Stimulated activated CD4-positive, alpha-beta T cell treated with anti-CD3 and anti-CD28 coated beads, Interleukin-4, amount 100 ng/mL, for 1 hour (primary cell): ENCODE data around the gene CBFA2T3.

Experiments used
- DNase-seq: peaks from one replicate; pipeline ENCODE4 v3.0.0-alpha.2; 2020

CBFA2T3 gene

DNA sequence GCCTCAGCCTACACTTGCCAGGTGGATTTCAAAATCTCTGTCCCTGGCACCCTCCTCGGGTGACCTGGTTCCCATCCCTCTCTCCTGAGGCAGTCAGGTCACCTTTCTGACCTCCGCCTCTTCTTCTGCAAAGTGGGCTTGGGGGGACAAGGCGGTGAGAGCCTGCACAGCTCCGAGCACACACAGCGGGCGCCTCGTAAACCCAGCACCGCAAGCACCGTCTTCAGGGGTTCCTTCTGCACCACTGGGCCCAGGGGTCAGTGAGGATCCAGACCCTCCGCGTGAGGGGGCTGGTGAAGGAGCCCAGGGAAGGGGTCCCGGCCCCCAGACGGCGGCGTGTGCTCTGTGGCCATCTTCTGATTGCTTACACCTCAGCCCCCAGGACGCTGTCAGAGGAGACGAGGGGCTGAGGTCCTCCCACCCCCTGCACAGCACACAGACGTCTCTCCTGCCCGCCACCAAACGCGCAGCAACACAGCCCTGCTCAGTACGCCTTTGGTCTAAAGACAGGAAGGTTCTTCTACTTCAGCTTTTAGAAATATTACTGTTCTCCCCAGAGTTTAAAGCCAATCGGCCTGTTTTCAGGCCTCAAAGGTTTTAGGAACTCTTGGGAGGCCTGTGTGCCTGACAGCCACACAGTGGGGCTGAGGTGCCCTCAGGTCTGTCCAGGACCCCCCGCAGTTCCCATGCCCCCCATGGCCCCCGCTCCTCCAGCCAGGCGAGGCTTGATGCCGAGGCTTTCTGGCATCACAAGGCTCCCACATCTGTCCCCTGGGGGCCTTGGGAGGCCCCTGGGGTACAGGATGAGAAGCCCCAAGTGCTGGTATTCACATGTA is 2.7 kb downstream of the CBFA2T3 start:
- DNase-seq = no peak

DNA sequence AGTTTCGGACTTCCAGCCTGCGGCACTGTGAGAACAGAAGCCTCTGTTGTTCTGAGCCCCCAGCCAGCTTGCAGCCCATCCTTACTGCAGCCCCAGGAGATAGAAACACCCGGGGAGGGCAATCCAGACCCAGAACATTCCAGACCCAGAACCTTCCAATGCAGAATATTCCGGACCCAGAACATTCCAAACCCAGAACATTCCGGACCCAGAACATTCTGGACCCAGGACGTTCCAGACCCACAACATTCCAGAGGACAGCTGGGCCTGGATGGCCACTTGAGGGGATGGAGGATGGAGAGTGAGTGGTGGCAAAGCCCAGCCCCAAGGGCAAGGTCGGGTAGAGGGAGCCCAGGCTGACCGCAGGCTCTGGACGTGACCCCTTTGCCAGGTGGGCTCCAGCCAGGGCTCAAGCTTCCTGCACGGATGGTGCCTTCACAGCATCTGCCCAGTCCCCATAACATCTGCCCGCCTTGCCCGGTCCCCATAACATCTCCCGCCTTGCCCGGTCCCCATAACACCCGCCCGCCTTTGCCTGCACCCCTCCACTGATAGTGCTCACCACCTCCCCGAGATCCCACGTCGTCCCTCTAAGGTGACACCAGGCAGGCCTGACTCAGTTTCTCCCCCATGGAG is 3.5 kb downstream of the CBFA2T3 start:
- no peak for DNase-seq

DNA sequence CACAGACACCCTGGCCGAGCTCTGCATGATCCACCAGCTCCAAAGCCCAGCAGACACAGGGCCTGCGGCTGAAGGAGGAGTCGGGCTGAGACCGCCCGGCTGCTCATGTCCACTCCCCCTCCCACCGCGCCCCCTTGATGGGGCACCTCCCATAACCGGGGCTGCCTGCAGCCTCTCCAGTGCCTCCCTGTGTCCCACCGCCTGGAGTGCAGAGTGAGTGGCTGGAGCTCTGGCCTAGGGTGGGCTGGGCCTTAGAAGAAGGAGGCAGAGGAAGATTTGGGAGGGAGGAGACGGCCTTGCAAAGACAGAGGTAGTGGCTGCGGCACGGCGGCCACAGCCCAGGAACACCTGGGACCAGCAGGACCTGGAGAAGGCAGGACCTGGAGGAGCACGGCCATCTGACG is 4.0 kb downstream of the CBFA2T3 start:
- DNase-seq = no peak

DNA sequence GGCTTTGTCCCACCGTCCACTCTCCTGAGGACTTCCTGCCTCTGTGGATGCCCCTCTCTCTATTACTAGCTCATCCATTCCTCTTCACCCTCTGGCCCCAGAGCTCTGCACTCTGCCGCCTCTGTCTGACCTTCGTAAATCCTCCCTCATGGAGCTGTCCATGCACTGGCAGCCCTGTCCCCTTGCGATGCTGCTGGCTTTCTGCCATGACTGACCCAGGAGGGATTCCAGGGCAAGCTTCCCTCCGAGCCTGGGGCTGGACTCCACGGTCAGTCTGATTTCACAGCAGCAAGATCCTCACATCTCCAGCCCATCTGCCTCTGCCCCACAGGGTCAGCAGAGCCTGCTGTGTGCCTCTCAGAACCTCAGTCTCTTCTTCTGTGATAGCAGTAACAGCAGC is 4.7 kb downstream of the CBFA2T3 start:
- no peak for DNase-seq

DNA sequence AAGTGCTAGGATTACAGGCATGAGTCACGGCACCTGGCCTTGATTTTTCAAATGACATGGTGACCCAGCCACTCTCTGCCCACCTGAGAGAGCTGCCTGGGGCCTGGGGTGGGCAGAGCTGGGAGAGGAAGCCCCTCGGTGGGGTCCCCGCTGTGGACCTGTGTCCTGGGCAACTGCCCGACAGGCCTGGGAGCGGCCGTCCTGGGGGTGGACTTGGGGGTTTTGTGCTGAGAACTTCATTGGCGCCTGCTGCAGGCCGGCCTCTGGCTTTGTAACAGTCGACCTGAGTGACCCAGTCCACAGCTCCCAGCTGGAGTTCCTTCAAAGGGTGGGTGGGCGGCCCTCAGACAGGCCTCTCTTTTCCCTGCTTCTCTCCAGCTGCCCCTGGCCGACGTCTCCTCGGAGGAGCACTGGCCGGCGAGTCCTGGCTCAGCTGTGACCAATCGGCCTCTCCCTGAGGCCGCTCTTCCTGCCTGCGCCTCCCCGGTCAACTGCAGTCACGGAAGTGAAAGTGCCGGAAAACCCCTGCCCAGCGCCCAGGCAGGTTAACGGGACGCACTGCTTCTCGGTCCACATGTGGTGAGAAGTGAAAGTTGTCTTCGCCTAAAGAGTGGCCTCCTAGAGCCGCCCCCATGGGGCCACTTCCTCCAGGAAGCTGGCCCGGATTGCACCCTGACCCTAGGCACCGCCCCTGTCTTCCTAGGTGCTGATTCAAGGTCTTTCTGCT is 5.5 kb downstream of the CBFA2T3 start:
- DNase-seq = no peak

DNA sequence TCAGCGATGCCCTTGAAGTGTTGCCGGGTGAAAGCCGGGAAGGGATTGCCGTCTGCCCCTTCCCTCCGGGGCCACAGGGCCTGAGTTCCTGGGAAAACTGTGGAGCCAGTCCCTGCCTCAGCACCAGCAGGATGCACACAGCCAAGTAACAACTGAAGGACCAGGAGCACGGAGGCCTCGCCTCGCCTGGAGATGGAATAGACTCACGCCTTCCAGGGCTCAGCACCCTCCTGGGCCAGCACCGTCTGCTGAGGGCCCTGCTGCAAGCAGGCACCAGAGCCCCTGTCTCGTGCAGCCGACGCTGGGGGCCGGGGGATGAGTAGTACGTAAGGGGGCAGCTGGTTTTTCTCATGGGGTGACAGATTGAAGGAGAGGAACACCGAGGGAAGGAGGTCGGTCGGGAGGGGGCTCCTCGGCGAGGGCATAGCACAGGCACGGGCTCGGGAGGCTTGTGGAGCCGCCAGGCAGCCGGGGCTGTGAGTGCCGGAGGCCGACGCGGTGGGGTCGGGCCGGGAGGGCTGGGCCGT is 6.4 kb downstream of the CBFA2T3 start:
- no peak for DNase-seq

DNA sequence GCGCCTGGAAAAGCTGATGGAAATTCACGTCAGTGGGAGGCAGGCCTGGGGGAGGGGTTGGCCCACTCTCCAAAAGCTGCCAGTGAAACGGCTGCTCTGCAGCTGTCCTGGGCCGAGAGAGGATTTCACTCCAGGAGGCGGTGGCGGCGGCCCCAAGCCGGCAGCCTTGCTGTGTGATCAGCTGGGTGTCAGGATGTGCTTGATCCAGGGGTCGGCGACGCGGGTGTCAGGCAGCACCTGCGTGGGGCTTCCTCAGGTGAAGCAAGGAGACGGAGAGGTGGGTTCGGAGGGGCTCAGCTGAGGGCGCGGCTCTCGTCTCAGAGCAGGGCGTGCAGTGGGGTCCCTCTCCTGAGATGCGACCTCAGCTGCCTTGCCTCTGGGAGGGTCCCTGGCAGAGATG is 7.0 kb downstream of the CBFA2T3 start:
- DNase-seq = no peak

DNA sequence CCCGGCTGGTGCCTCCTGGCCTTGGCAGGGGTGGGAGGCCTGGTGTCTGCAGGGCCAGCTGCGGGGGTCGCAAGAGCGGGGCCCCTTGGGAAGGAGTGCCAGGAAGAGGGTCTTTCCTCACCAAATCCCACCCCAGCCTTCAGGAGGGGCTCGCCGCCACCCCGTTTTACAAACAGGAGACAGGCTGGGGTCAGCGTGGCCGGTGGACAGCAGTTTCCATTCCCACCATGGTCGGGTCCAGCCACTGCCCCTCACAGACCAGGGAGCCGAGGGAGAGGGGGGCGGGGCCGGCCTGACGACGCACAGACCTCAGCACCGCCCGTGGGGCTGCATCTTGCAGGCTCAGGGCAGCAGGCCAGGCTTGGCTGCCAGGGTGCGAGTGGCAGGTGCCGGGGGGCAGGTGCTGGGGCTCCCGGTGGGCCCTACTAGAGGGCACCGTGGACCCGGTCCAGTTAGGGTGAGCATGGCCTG is 7.6 kb downstream of the CBFA2T3 start:
- DNase-seq = no peak

DNA sequence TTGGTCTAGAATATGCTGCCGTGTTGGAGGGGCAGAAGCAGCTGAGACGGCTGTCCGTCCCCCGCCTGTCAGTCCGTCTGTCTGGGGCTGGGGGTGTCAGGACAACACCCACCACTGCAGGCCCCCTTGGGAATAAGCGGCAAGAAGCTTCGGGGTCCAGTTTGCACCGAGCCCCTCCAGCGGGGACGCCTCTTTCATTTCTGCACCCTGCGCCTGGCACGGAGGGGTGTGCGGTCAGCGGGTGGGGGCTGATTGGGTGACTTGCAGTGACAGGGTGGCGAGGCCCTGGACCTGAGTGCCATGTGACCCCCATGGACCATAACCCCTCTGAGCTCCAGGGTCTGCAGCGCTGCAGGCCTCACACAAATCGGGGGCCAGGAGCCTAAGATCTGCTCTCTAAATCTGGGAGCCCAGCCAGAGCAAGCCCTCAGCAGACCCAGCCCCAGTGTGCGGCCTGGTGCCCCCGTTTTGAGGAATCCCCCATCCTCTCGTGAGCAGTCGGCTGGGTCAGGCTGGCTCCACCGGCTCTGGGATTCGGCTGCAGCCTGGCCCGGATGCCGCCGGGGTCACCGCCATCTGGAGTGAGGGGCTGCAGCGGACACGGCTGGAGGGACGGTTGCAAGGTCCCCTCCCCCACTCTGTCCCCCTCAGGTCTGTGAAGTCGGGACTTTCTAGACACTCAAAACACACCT is 8.3 kb downstream of the CBFA2T3 start:
- no peak for DNase-seq

DNA sequence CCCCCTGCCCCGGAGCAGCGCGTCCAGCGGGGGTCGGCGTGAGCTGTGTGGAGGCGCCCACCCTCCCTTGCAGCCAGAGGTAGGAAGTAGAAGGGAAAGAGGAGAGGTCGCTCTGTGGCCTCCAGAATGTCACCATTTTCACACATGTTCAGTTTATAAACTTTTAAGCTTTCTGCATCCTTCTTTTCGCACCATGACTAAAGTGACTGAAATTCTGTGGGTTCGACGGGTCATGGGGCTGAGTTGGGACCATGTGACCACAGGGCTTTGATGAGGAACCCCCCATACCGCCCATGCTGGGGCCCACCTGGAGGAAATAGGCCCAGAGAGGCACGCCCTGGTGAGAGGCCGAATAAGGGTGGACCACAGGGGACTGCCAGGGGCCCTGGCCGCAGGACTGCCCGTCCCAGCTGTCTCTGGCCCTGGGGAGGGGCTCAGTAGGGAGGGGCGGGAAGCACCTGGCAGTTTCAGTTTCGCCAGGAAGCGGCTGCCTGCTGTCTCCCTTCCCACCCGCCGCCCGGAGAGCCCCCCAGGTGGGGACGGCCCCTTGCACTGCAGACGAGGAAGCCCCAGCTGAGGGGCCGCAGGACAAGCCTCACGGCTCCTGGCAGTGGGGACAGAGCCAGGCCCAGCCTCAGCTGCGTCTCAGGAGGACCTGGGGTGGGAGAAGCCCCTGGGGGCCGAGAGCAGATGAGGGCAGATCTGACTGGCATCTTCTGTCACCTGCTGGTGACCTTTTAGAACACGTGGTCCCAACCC is 9.0 kb downstream of the CBFA2T3 start:
- DNase-seq = no peak

DNA sequence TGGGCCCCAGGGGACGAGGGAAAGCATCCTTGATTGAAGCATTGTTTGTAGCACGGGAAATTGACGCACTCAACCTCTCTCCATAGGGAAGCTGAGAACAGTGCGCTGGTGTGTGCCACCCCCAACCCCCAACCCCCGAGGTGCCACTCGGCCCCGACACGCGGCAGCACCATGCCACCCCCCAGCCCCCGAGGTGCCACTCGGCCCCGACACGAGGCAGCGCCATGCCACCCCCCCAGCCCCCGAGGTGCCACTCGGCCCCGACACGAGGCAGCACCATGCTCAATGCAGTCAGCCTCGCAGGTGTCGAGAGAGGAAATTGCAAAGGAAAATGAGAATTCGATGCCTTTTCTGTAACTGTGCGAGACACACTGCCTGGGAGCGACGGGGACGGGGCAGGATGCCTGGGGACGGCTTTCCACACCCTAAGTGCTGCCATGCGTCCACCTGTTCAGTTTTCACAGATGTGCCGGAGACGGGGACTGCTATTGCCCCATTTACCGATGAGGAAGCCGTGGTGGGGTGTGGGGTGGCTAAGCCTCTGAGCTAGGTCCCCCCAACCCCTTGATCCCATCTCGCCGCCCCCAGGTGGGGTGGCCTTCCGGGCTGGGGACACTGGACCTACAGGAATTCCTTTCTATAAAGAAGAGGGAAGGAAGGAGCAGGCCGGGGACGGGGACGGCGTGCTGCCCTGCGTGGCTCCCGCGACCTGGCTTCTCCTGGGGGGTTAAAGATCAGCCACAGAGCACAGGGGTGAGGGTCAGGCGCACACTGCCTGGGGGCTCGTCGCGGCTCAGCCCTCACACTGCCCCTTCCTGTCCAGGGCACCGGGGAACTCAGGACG is 9.8 kb downstream of the CBFA2T3 start:
- DNase-seq = no peak

DNA sequence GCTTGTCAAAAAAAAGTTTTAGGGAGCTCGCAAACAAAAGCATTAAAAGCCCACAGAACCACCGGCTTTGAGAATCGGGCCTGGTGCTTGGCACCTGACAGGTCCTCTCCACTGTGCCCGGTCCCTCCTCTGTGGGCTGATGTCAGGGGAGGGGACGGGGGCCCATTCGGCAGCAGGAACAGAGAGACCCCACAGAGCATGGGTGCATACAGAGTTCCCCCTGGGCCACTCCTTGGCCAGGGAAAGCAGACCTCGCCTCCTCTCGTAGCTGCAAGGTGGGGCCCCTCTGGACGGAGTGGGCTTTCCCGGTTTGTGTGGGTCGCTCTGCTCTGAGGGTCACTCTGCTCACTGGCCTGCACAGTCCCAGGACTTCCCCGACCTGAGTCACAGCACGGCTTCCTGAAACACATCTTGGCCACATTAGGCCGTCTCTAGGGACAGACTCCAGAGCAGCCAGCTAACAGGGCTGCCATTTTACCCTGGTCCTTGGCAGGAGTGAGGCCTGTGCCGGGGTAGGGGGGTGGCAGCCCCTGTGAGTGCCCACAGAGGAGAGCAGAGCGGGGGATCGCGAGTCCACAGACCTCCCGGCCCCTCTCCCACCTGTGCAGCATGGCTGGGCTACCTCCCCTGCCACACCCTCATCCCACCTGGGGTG is 11.1 kb downstream of the CBFA2T3 start:
- no peak for DNase-seq

DNA sequence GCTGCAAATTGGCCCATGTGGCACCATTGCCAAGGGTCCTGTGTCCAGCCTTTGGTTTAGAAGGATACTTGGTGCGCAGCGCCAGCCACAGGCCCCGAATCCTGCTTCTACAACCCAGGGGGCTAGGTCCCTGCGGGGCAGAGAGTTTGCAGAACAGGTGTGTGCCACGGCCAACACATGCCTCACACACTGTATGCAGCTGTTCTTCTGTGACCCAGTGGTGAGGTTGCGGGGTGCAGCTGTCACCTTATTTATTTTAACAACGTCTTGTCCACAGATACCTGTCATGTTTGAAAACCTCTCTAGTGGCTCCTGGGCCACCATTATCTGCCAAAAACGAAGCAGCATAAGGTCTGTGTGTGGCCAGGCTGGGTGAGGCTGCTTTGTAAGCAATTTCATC is 11.6 kb downstream of the CBFA2T3 start:
- no peak for DNase-seq

DNA sequence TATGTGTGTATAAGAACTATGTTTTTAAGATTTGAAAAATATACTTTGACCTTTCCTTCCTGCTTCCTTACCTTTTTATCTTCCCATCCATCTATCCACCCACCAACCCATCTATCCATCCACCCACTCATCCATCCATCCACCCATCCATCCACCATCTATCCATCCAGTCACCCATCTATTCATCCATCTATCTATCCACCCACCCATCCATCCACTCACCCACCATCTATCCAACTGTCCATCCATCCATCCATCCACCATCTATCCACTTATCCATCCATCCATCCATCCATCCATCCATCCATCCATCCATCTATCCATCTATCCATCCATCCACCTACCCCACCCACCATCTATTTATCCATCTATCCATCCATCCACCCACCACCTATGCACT is 12.4 kb downstream of the CBFA2T3 start:
- no peak for DNase-seq

DNA sequence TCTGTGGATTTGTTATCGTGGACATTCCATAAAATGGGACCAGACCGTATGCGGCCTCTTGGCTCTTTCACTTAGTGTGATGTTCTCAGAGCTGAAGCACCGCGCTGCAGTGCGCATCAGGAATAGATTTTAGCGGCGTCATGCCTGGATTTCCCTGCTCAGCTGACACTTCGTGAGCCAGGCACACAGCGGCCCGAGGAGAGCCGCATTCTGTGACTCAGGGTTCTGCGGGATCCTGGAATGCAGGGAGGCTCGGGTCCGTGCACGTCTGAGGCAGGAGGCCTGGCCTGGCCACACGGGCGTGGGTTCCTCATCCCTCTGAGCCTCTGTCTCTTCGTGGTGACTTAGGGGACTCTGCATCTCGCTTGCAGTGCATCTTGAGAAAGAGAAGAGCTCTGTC is 13.4 kb downstream of the CBFA2T3 start:
- DNase-seq = no peak

DNA sequence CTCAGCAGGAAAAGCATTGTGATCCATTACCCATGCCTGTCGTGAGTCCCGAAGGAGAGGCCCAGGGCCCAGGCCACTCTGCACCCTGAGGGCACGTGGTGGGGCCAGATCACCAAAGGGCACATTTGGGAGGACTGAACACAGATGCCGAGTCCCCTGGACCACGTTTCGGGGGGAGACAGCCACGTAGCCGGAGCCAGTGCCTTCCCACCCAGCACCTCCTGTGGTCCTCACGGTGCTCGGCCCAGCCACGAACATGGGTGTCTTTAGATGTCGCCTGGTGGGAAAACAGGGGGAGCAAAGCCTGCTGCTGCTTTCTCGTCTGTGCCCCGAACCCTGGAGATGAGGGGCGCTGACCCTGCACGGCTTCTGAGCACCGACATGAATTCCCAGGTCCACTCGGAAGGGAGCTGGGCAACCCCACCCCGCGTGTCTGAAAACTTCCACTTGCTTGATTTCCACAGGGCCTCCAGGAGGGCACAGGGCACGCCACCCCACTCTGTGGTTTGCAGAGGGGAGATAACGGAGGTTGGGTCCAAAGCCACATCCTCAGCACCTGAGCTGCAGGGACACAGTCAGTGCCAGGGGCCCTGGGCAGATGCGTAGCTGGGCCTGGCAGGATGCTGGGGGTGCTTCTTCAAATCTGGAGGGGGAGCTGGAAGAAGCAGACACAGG is 14.4 kb downstream of the CBFA2T3 start:
- no peak for DNase-seq

DNA sequence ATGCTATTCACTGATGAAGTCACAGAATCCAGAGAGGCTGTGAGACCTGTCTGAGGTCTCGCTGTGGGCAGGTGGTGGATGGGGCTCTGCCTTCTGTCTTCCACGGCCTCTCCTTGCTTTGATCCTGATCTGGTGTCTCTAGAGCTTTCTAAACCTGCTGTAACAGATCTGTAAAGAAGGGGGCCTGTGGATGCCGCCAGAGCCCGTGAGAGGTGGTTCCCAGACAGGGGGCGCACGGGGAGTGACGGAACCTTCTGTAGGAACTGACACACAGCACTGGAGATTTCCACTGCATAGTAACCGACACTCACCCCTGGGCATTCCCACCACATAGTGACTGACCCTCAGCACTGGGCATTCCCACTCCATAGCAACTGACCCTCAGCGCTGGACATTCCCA is 16.0 kb downstream of the CBFA2T3 start:
- no peak for DNase-seq

DNA sequence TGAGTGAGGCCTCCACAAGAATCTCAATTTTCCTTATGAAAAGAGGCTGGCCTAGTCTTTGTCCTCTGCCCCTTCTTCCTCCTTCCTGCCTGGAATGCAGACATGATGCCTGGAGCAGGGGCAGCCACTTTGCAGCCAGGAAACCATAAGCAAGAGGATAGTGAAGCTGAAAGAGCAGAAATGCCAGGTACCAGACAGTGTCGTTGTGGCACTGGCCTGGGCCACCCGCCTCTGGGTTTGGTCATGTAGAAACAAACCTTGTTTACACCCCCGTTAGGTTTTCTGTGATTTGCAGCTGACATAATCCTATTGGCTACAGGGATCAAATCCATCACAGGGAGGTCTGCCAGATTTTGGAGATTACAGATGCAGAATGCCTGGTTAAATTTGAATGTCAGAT is 16.5 kb downstream of the CBFA2T3 start:
- no peak for DNase-seq

DNA sequence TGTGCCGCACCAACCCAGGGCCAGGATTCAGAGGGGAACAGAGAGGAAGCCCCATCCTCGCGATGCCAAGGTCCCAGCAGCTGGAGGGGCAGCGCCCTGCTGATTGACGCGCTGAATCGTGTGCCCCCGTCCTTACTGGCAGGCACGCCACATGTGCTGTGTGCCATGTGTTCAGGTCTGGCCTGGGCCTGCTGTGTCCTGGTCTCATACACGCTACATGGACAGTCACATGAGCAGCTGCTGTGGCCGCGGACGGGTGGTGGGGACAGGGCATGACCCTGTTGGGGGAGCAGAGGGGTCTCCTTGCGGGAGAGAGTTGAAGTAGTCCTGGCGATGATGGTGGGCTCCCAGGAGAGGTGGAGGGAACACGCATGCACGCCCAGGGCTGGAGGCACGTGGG is 18.0 kb downstream of the CBFA2T3 start:
- DNase-seq = no peak
